Measurements from ENCODE around the gene PDS5B.
"Not testable (repeated sequence)": the region's sequence is repeated elsewhere in the genome, so short reads cannot be mapped to it uniquely, and the experiment has no call there.

The PDS5B gene

GRCh38 chr13:32821149-32821688, 235.0 kb downstream of the PDS5B start:
- DNase-seq: no peak

DNA sequence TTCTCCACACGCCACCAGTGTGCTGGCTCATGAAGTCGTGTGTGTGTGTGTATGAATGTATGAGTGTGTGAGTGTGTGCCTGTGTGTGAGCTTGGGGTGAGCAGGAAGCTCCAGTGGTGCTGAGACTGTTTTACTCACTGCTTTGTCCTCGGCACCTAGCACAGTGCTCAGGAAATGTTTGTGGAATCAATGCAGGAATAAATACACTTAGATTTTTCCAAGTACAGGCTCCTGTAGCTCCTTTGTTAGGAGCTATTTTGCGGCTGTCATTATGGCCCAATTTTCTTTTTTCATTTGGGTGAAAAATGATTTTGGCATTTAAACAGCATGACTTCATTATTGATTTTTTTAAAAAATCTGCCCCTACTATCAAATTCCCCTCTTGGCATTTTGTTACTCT, 236.5 kb downstream of the PDS5B start:
- DNase-seq: no peak

DNA sequence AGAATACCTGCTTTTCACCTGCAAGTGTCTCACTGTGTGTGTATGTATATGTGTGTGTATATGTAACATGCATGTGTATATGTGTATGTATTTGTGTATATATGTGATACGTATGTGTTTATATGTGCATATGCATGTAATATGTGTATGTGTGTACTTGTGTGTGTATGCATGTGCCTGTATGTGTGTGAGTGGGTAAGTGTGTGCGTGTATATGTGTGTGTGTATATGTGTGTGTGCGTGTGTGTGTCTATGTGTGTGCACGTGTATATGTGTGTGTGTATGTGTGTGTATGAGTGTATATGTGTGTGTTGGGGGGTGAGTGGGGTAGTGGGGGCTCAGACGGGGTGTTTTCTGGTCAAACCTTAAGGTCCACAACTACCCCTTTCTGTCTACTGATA, 237.3 kb downstream of the PDS5B start:
- no peak for DNase-seq

- DNase-seq: no peak
Observed at GRCh38 chr13:32824061-32824460, 237.8 kb downstream of the PDS5B start.

GRCh38 chr13:32824675-32825074, 238.4 kb downstream of the PDS5B start:
- DNase-seq: no peak

GRCh38 chr13:32825481-32825880, 239.2 kb downstream of the PDS5B start:
- no peak for DNase-seq

DNA sequence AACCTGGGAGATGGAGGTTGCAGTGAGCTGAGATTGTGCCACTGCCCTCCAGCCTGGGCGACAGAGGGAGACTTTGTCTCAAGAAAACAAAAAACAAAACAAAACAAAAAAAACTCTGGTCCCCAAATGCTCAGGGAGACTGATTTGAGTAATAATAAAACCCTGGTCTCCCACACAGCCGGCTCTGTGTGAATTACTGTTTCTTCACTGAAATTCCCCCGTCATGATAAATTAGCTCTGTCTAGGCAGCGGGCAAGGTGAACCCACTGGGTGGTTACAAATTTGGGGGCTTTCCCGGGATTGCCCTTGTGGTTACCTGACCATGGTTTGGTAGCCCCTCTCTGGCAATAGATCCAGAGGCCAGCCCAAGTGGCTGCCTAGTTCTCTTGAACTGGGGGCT, 240.1 kb downstream of the PDS5B start:
- DNase-seq: not testable (repeated sequence)

All from activated CD4-positive, alpha-beta T cell treated with anti-CD3 and anti-CD28 coated beads, Interleukin-2, Interleukin-6, amounts not matched to agents 100 ng/mL and 50 ng/mL, durations not matched to agents 16 hours and 8 hours (primary cell).